Amniotic stem cell (primary cell): ENCODE data around the gene LTBP3.
"Not testable (repeated sequence)": the region's sequence is repeated elsewhere in the genome, so short reads cannot be mapped to it uniquely, and the experiment has no call there.

Experiments
- DNase-seq: peaks from one replicate; lab custom pipeline; 2025; lab: John Stamatoyannopoulos, UW

LTBP3 gene

DNA sequence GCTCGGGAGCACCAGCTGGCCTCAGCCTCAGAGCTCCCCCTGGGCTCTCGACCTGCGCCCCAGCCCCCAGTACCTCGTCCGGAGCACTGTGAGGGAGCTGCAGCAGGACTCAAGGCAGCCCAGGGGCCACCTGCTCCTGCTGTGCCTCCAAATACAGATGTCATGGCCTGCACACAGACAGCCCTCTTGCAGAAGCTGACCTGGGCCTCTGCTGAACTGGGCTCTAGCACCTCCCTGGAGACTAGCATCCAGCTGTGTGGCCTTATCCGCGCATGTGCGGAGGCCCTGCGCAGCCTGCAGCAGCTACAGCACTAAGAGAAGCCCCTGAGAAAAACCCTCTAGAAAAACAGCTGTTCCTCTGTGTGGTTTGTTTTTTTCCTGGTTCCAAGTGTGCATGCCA lies 13.3 kb upstream of the LTBP3 start:
- DNase-seq, result no peak

DNA sequence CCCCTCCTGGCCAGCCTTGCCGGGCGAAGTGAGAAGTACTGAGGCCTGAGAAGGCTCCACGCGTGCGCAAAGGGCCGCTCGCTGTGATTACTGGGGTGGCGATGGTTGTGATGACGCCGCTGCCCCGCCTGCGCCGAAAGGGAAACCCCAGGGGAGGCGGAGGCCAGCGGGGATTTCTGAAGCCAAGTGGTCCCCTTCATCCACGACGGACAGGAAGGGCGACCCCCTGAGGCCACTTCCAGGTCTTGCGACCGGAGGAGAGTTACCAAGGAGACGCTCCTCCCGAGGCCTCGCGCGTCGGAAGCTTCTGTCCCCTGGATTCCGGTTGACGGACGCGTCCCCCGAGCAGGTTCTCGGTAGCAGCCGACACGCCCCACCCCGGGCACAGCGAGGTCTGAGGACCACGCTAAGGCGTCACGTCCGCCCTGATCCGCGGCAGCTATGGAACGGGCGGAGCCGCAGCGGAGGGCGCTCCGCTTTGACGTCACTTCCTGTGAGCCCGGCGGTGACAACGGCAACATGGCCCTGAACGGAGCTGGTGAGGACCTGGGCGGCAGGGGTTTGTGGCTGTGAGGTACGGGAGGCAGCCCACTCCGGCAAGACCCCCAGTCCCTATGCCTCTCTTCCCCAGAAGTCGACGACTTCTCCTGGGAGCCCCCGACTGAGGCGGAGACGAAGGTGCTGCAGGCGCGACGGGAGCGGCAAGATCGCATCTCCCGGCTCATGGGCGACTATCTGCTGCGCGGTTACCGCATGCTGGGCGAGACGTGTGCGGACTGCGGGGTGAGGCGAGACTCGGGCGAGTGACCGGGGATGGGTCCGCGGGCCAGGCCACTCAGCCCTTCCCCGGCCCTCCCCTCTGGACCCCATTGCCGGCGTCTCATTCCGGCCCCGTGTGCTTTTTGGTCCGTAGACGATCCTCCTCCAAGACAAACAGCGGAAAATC lies 12.1 kb upstream of the LTBP3 start, which contains the start of gene ZNRD2:
Gene ZNRD2, plus strand, starts transcription at position 505 of the 946 bp plus-strand sequence. Its CDS starts 15 bp downstream, at position 520.
- peak; percentile 99 for DNase-seq

DNA sequence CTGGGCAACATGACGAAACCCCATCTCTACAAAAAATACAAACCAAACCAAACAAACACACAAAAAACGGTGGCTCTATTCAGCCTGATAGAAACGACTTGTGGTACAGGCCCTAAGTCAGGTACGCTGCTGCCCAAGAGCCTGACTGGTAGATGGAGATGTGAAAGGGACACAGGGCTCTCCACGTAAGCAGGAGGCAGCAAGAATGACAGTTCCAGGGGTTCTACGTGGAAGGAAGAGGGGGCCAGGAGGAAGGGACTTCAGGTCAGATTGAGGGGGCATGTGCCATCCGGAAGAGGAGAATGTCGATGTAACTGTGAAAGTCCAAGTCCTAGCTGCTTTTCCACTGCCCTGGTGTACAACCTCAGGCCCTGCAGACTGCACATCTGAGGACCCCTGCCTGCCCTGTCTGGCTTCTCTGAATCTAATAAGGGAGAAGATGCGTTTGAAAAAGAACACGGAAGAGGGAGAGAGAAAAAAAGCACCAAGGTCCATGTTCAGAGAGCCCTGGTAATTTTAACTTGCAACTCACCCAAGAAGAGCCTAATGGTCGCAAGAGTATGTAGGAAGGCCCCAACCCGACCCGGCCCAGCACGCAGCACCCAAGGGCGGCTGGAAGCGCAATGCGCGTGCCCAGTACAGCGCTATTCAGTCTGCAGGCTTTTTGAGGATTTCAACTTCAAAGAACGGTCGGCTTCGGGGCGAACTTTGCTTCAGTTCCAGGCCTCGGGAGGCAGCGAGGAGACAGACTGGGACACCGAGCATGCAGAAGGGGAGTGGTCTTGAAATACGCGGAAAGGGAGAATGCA lies 11.2 kb upstream of the LTBP3 start:
- no peak for DNase-seq

DNA sequence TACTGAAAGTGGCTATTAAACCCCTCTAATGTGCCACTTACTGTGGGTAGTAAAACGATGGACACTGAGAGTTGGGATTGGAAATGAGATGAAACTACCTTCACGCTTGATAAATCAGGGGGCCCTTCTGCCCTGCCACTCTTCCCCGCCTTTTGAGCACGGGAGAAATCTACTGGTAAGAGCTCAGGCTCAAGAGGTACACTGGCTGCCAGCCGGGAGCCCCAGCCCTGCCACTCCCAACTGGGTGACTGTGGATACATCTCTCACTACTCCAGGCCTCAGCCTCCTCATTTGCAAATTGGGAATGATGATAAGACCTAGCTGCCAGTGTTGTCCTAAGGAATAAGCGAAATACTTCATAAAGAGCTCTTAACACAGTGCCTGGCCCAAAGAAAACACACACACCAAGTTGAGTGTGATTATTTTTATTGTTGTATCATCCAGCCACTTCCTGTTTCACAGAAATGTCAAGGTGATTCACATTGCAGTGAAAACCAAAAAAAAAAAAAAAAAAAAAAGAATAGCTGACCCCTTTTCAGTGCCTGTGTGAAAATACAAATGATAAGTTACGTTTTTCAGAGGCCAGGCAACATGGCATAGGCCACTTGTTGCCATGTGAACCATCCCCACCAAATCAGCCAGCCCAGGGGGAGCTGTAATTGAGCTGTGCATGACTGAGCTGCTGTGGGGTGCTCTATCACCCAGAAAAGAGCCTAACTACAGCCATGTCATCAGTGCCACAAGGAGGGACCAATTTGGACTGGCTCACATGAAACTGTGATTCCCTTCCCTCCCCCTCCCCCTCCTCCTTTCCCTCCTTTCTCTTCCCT lies 7.7 kb upstream of the LTBP3 start:
- DNase-seq, result no peak

DNA sequence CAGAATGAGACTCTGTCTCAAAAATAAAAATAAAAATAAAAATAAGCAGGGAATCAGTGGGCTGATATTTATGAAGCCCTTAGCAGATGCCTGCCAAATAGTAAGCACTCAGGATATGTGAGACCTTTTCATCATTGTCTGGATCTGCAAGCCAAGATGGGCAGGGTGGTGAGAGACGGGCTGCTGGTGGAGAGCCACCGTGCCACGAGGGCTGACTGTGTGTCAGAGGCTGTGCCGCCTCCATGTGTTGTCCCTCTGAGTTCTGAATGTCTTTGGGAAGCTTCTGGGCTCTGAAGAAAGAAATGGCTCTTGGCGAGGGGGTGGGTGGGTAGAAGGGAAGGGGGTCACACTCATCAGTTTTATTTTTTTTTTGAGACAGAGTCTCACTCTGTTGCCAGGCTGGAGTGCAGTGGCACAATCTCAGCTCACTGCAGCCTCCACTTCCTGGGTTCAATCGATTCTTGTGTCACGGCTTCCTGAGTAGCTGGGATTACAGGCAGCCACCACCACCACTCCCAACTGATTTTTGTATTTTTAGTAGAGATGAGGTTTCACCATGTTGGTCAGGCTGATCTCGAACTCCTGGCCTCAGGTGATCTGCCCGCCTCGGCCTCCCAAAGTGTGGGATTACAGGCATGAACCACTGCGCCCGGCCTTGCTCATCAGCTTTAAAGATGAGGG lies 6.9 kb upstream of the LTBP3 start:
- DNase-seq, result not testable (repeated sequence)

DNA sequence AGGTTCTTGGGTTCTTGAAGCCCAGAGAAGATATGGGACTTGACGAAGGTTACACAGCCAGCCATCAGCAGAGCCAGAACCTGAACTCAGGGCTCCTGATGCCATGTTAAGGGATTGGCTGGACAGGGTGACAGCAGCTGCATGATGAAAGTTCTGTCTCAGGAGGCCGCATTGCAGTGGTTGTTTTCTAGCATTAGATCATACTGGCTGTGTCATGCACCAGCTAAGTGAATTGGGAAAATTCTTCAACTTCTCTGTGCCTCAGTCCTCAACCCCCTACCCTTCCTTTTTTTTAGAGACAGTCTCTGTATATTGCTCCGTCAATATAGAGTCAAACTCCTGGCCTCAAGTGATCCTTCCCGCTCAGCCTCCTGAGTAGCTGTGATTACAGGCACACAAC lies 5.4 kb upstream of the LTBP3 start:
- DNase-seq, result no peak

DNA sequence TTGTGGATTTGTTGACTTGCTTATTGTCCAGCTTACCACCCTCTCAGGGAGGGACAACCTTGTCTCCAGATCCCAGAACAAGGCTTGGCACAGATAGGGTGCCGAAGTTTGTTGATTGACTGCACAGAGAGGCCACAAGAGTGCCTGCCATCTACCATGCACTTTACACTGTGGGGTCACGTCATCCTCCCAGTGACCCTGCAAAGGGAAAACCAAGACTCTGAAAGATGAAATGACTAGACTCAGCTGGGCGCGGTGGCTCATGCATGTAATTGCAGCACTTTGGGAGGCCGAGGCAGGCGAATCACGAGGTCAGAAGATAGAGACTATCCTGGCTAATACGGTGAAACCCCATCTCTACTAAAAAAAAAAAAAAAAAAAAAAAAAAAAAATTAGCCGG lies 4.6 kb upstream of the LTBP3 start:
- DNase-seq, result no peak

DNA sequence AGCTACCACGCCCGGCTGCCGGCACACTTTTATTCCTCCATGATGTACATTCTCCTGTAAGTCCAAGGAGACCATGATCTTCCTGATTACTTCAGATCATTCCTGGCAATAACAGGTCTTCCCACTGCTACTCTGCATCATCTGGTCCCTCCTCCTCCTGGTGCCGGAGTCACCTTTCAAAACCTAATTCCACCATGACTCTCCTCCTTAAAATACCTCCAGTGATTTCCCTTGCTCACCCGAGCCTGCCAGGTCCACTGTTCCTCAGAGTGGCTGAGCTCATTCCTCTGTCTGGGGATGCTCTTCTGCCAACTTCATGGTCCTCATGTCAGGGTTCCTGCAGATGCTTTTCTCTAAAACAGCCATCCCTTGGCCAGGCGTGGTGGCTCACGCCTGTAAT lies 3.9 kb upstream of the LTBP3 start:
- no peak for DNase-seq

DNA sequence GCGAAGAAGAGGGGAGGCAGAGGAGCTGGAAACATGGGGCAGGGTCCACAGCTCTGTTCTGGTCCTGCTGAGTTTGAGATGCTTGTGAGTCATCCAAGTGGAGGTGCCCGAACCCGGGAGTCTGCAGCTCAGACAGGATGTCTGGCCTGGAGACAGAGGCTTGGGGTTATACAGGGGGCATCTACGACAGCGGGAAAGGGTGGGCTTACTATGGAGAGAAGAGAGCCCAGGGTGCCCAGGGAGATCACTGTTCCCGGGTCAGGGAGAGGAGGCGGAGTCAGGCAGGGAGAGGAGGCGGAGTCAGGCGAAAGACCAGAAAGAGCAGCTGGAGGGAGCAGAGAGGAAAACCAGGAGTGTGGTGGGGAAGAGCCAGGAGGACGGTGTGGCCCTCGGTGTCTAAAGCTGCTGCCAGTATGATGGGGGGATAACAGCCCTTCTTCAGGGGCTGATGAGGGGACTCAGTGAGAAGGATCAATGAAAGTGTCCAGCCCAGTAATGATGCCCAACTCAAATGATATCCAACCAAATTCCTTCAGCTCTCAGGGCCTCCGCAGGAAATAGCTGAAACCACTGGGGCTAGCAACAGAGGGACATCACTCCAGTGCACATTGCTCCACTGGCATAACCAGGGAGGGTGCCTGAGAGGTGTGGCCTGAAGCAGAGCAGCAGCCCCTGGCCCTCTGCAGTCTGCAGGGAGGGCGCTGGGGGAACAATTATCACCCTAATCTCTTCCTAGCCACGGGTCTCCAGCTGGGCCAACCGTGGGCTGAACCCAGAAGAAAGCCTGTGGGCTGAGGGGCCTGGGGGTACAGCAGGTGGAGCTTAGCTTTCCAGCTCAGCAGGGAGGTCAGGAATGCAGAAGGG lies 2.6 kb upstream of the LTBP3 start:
- no peak for DNase-seq

DNA sequence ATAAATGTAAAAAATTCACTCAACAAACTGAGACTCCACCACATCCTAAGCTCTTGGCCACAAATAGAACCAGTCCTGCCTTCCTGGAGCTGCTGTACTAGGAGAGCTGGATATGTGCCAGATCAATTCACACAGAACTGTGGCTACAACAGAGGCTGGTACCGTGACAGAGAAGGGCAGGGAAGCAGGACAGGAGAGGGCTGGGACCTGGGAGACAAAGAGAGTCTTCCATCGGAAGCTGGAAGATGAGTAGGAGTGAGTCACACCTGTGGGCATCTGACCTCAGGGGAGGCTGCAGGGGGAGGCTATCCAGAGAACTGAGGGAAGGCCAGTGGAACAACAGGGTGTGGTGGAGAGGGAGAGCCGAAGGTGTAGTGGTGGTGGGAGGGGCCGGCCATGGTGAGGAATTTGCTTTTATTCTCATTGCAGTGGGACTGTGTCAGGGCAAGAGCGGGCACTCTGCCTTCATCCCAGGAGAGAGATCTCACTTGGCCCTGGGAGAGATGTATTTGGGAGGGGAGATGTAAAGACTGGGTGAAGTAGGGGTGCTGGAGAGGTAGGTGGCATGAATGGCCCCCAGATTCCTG lies 1.9 kb upstream of the LTBP3 start:
- no peak for DNase-seq

DNA sequence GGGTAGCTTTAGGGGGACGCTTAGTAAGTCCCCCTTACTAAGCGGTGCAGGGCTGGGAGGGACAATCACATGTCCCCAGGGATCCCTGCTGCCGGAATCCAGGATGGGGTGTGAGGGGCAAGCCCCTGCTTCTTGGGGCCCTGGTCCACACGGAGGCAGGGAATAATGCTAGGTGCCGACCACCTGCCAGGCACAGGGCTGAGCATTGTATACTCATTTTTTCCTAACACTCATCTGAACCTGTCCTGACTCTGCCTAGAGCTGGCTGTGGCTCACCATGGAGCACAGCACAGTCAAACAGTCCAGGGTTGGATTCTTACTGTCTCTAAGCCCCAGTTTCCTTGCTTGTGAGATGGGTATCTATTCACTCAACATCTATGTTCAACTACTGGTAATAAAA lies 1.4 kb upstream of the LTBP3 start:
- no peak for DNase-seq

DNA sequence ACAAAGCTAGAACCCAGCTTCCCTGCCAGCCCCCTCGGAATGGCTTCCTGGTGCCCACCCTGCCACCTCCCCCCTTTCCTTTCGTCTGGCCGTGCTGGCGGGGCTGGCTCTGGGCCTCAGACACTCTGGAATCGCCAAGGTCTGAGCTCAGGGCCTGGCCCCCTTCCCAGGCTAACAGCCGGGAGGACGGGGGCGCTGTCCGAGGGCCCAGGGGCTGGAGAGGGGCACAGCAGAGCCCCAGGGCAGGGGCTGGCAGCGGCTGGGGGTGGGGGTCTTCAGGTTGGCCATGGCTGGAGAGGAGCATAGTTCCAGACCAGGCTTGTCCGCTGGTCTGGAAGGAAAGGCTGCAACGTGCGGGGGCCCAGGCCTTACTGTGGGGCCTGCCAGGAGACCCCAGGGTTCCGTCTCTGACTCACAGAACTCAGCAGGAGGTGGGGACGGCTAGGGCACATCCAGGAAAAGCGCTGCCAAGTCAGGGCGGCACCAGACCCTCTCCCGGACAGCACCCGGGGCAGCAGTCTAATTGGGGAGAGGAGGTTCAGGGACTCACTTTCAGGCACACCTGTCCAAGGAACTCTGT lies 861 bp upstream of the LTBP3 start:
- DNase-seq, result no peak

DNA sequence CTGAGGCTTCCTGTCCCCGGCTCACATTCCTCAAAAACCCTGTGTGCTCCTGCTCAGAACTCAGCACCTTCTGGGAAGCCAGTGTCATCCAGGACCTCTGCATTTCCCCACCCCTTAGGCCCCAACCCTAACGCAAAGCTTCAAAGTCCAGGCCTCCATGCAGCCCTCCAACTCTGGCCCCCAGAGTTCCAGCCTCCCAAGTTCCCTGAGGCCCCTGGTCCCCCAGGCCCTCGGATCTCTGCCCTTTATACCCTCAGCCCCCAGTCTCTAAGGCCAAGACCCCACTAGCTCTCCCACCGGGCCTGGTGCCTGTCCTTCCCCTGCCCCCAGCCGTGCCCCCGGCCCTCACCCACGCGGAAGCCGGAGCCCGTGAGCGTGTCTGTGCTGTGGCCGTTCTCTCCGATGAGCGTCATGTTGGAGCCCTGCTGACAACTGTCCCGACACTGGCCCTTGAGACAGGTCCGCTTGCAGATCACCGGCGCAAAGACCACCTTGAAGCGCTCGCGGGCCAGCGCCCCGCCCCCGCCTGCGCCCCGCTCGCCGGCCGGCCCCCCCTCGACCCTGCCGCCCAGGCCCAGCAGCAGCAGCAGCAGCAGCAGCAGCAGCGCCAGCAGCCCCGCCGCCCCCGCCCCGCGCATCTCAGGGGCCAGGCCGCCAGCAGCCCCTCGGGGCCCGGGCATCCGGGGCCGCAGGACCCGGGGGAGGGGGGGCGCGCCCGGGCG lies 718 bp downstream of the LTBP3 start:
- no peak for DNase-seq

DNA sequence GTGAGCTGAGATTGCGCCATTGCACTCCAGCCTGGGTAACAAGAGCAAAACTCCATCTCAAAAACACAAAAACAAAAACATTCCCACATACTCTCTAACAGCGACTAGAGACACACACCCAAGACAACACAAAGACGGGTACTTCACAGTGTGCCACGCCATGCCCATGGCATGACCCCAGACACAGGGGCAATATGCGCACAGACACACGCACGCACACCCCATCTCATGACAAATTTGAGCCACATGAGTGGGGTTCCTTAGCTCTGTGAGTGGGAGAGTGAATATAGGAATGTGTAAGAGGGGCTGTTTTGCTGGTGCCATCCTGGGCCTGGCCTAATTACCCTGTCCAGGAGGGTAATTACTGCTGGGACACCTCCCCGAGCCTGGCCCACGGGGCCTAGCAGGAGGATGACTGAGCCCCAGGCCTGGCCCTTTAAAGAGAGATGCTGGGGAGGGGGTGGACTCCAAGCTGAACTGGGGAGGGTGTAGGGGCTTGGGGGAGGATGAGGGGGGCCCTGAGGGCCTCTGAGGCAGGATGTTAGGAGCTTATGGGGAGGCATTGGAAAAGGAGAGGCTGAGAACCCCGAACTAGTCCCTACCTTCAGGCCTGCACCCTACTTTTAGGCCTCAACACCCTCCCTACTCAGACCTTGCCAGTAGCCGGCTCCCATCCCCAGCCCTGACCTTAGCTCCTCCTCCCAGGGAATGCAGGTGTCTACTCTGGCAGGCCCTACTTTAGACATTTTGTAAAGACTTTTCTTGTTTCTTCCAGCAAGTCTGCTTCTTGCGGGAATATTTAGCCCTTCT lies 1.5 kb downstream of the LTBP3 start:
- no peak for DNase-seq

DNA sequence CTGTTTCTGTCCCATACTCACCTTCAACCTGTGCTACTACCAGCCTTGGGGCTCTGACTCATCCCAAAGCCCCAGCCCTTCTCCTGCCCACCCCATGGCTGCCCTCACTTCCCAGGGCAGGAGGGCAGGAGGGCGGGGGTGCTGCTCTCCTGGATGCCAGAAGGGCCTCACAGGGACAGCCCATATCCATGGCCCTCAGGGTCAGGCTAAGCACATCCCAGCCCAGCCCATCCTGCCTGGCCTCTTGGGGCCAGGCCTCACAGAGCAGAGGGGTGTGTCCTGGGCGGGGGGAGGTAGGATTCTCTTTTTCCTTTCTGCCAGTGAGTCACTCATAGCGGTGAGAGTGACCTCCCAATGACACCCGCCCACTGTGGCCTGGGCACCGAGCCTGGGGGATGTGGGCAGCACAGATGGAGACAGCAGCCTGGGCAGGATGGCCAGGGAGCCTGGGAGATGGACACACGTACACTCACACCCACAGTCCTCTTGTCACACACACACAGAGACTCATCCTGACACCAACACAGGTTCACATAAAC lies 2.4 kb downstream of the LTBP3 start:
- peak; percentile 65 for DNase-seq

DNA sequence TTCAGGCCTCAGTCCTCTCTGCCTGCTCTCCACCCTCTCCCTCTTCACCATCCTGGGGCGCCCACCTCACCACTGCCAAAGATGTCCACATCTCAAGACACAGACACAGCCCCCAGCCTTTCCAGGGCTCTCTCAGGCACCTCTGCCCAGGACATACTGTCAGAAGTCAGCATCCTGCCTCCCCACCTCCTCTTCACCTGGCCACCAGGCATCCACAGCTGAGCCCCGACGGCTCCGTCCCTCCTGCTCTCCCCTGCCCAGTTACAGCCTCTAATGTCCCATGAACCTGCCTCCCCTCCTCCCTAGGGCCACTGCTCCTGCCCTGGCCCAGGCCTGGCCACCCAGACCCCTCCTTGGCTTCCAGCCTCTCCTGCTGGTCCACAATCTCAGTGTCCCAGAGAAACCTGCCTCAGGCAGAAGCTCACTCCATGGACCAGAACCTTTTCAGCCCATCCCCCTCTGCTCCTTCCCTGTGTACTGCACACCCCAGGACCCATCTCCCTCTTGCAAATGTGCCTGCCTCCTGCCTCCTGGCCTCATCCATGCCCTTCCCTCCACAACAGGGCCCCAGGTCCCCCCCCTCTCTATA lies 3.2 kb downstream of the LTBP3 start:
- DNase-seq, result no peak

DNA sequence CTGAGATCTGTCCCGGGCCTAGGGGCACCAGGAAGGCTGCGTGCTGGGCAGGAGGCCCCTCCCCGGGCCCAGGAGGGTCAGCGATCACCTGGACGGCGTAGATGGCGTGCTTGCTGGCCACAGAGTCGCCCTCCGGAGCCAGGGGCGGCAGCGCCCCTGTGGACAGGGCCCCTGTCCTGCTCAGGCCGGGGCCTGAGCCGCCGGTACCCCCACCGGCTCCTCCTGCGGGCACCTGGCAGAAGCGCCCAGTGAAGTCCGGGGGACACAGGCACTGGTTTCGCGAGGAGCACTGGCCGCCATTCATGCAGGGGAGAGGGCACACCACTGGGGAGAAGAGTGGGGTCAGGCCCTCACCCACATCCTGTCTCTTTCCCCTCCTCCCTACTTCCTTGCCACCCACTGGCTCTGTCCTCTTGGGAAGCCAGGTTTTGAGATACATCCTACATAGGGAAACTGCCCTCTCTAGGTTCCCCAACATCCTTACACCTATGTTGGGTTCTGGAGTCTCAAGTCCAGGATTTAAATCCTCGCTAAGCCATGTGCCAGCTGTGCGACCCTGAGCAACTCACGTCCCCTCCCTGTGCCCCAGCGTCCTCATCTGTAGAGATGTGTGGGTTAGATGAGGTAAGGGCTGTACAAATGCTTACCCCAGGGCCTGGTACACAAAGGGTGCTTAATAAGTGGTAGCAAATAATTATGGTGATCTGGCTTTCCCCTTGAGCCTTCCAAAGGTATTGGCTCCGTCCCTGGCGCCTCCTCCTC lies 3.9 kb downstream of the LTBP3 start:
- no peak for DNase-seq
